Neural progenitor cell (in vitro differentiated cells): ENCODE results near the gene MDH1B.

Experiments
- CTCF ChIP-seq: fragments of 200-600 bp; sonication (generic); IDR thresholded peaks from 2 replicates; pipeline ENCODE4 v1.5.1; 2017; ENCODE audit warnings: antibody characterized with exemption, mild to moderate bottlenecking
- EZH2 ChIP-seq: fragments of 200-600 bp; sonication (generic); IDR thresholded peaks from 2 replicates; pipeline ENCODE4 v1.6.1; 2017; ENCODE audit warnings: antibody characterized with exemption, mild to moderate bottlenecking, moderate library complexity
- EZH2phosphoT487 ChIP-seq: fragments of 200-600 bp; sonication (generic); IDR thresholded peaks from 2 replicates; pipeline ENCODE4 v1.6.1; 2017; ENCODE audit warnings: antibody characterized with exemption

- TF ChIP-seq CTCF (no peak), EZH2 (no peak), EZH2phosphoT487 (no peak)
Measured at GRCh38 chr2:206701952-206702605, 63.0 kb downstream of the MDH1B start.
